Small intestine (tissue), 7 donors: ENCODE results near the gene TMEM271. TPM values are rescaled to one million over a fixed set of nuclear protein-coding genes. Genes with fewer than 3 reads are reported as not detected.

Source experiments
- DNase-seq, 2 donors: peaks; one replicate each; pipeline versions ENCODE4 v3.0.0 to v3.0.0-alpha.2; 2013
- FAIRE-seq: peaks from 2 replicates; lab custom pipeline; 2012; peaks lifted over from hg19 to GRCh38; lab: Jason Lieb, UNC
- H3K27ac ChIP-seq, 3 donors: one replicate each; pipeline ENCODE4 v1.5.1; 2013; ENCODE audit warnings: low read length in 2 of 3, mild to moderate bottlenecking in 2 of 3, control low read depth in 1 of 3, inconsistent platforms in 1 of 3, low read depth in 1 of 3, moderate library complexity in 1 of 3
- H3K27me3 ChIP-seq, 3 donors: one replicate each; pipeline ENCODE4 v1.6.1; 2013; ENCODE audit warnings: low read length in 3 of 3, inconsistent platforms in 1 of 3; ENCODE audit not compliant: control insufficient read depth in 3 of 3, insufficient read depth in 3 of 3
- H3K36me3 ChIP-seq, 3 donors: one replicate each; pipeline ENCODE4 v1.6.1; 2013; ENCODE audit warnings: low read length in 3 of 3, inconsistent platforms in 1 of 3, low read depth in 1 of 3, mild to moderate bottlenecking in 1 of 3, moderate library complexity in 1 of 3; ENCODE audit not compliant: control insufficient read depth in 3 of 3, insufficient read depth in 2 of 3
- H3K4me1 ChIP-seq, 3 donors: one replicate each; pipeline ENCODE4 v1.6.1; 2013; ENCODE audit warnings: low read length in 2 of 3, inconsistent platforms in 1 of 3, low read depth in 1 of 3, mild to moderate bottlenecking in 1 of 3, moderate library complexity in 1 of 3; ENCODE audit not compliant: control insufficient read depth in 3 of 3, insufficient read depth in 2 of 3
- H3K4me3 ChIP-seq, 3 donors: one replicate each; pipeline ENCODE4 v1.5.1; 2013; ENCODE audit warnings: low read length in 3 of 3, control low read depth in 1 of 3, inconsistent platforms in 1 of 3, low read depth in 1 of 3, mild to moderate bottlenecking in 1 of 3, moderate library complexity in 1 of 3
- H3K9me3 ChIP-seq, 2 donors: one replicate each; pipeline ENCODE4 v1.6.1; 2013; ENCODE audit warnings: low read depth in 1 of 2, low read length in 1 of 2; ENCODE audit not compliant: control insufficient read depth in 2 of 2, insufficient read depth in 1 of 2
- WGBS, 3 donors: extraction: QIAGEN DNeasy Blood & Tissue Kit; methylation state at CpG; one replicate each; pipeline ENCODE4 v1.1.7; 2013; 5-methylcytosine and 5-hydroxymethylcytosine counted together
- polyA plus RNA-seq, 4 donors: library from polyadenylated mRNA; stranded (reverse) in 3 of 4; unstranded in 1 of 4; fragments of 200-250 nt in 3 of 4; fragments of 120-200 nt in 1 of 4; gene quantifications; one replicate each; pipeline versions ENCODE4 v1.2.1 to v1.2.3, GENCODE V29; 2013
- donor health status: healthy with polysubstance abuse.
- donor health status: control.
- donor health status: control.
- donor health status: Bipolar disorder and iron deficiency.
- donor health status: healthy.

TMEM271 gene
- polyA plus RNA-seq, 4 donors: 0.04 to 0.22 TPM; not detected in 2

DNA sequence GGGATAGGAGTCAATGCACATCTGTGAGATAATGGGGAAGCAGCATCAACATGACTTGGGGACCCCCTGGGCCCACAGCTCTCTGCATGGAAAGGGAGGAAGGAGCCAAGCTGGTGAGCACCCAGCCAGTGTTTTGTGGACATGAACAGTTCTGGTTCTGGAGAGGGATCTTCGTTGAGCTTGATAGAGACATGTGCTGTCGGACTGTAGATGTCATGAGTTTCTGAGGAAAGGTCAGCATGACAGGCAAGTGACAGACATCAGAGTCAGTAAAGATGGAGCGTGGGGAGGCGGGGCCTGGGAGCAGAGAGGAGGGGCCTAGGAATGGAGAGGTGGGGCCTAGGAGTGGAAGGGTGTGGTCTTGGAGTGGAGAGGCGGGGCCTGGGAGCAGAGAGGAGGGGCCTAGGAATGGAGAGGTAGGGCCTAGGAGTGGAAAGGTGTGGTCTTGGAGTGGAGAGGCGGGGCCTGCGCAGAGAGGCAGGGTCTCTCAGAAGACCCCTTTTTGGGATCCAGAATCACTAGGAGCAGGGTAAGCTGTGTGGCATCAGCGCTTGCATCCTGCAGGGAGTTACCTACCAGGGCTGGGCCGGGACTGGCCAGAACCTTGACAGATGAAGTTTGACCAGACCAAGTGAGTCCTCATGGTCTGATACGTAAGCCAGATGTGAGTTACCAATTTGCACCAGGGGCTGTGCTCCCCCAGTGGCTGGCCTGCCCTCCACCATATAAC lies 43.3 kb downstream of the TMEM271 start:
- DNase-seq (no peak), FAIRE-seq (no peak)
- Histone ChIP-seq H3K9me3 (no peaks in the 10 kb centered on the region), H3K4me3 (no peak overlapping the region), H3K27ac (no peak overlapping the region), H3K36me3 (peaks cover 18 to 90% (median 48%) of the 10 kb centered on the region in 3 donors), H3K4me1 (no peaks in the 10 kb centered on the region), H3K27me3 (no peaks in the 10 kb centered on the region)
- WGBS, 3 donors: 98 to 100% (median 100%) methylated on average over 10 of the region's 10 CpGs

DNA sequence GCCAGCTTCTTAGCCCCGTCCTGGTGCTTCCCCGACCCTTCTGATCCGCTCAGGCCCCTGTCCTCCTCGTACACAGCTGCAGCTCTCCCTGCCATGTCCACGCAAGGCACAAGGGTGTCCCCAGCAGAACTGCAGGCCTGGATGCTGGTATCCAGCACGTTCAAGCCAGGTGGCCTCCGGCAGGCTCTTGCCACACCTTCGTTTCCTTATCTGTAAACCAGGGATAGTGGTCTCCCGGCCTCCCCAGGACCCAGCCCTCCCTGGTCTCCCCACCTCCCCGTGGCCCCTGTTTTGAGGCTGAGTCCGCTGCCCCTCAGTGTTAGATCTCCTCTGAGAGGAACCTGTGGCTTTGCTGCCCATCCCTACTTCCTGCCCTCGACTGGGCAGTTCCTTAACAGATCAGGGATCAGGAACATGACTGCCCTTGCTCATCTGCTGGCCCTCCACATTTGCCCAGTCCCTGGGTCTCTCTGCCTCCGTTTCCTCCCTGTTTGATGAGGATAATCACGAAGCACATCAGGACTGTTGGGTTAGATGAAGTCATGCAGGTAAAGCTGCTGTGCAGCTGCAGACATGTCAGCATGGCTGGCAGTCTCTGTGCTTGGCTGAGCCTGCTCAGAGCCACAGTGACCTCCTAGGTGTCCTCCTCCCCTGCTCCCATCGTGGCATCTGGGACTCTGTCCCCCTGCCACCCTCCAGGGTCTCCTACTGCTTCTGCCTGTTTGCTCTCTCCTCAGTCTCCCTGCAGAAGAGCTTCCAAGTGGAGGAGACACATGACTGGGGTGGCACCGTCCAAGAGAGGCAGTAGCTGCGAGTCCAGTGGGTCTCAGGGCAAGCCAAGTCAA lies 44.2 kb downstream of the TMEM271 start:
- H3K27me3 ChIP-seq: no peaks in the 10 kb centered on the region
- 95 to 97% (median 96%) methylated on average over 17 of the region's 17 CpGs for WGBS, 3 donors
- FAIRE-seq: no peak

DNA sequence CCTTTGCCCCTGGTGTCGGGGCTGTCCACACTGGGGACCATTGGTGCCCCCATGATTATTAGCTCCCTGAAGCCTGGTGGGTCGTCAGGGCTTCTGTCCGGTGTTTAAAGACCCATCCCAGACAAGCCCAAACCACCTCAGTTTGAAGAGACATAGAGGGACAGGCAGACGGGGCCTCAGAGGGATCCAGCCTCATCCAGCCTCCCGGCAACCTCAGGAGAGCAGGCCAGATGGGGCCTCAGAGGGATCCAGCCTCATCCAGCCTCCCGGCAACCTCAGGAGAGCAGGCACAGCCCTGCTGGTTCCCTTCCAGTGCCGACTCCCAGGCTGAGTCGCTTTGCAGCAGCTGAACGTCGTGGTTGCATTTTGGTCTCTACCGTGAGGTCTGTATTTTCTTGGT lies 45.0 kb downstream of the TMEM271 start:
- 91 to 92% (median 91%) methylated on average over 11 of the region's 11 CpGs for WGBS, 3 donors
- FAIRE-seq: no peak

More for the DNA sequence above, 44.2 kb downstream of the TMEM271 start:
- Histone ChIP-seq H3K27ac (no peak overlapping the region), H3K9me3 (no peaks in the 10 kb centered on the region), H3K4me1 (no peaks in the 10 kb centered on the region), H3K36me3 (peaks cover 18 to 89% (median 45%) of the 10 kb centered on the region in 3 donors), H3K4me3 (no peak overlapping the region)
- DNase-seq: no peak

DNA sequence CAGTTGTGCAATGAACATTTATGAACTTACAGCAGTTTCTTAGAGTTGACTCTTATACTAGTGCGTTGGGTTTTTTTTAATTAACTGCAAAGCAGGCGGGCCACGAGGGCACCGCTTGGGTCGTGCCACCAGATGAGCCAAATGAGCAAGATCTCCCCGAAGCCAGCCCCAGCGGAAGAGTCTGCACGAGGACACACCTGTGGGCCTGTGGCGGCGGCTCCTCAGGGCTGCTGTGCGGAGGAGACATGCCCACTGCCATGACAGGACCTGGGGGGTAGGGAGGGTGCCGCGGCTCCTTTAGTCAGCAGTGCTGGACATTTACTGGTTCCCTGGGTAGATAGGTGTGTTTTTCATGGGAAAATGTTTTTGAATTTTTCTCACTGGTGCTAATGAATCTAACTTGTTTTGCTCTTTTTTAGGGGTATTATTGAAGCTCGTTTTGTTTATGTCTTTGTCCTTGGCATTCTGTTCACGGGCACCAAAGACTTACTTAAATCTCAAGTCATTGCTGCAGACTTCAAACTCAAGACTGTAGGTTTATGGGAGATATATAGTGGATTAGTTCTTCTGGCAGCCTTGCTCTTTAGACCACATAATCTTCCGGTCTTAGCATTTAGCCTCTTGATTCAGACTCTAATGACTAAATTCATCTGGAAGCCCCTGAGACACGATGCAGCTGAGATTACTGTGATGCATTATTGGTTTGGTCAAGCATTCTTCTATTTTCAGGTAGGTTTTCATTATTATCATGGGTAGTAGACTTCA lies 45.9 kb downstream of the TMEM271 start:
- H3K27ac ChIP-seq: no peak overlapping the region
- peaks cover 14 to 89% (median 42%) of the 10 kb centered on the region in 3 donors for H3K36me3 ChIP-seq
- no peaks in the 10 kb centered on the region for H3K4me1 ChIP-seq
- FAIRE-seq: no peak
- no peaks in the 10 kb centered on the region for H3K9me3 ChIP-seq
- WGBS, 3 donors: 90 to 91% (median 90%) methylated on average over 17 of the region's 17 CpGs
- H3K4me3 ChIP-seq: no peak overlapping the region
- DNase-seq: no peak
- no peaks in the 10 kb centered on the region for H3K27me3 ChIP-seq

More for the DNA sequence above, 45.0 kb downstream of the TMEM271 start:
- Histone ChIP-seq H3K9me3 (no peaks in the 10 kb centered on the region), H3K27ac (no peak overlapping the region), H3K27me3 (no peaks in the 10 kb centered on the region), H3K4me3 (no peak overlapping the region), H3K4me1 (no peaks in the 10 kb centered on the region), H3K36me3 (peaks cover 14 to 90% (median 47%) of the 10 kb centered on the region in 3 donors)
- DNase-seq: no peak

DNA sequence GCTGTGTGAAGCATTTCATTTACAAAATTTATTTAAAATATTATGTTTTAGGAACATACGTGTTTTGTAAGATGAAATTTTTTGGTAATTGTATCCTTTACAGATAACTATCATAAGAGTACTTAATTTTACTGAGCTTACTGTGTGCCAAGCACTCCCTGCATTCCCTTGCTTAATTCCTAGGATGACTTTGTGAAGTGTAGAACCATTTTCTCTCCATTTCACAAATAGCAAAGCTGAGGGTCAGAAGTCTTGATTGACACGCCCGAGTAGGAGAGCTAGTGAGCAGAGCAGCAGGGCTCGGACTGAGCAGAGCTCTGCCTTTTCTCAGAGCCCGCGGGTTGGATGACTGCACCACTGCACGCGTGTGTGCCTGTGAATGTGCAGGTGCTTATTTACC lies 46.5 kb downstream of the TMEM271 start:
- DNase-seq: no peak
- H3K4me1 ChIP-seq: no peaks in the 10 kb centered on the region
- H3K9me3 ChIP-seq: no peaks in the 10 kb centered on the region
- H3K4me3 ChIP-seq: no peak overlapping the region
- no peak for FAIRE-seq
- H3K27ac ChIP-seq: no peak overlapping the region
- no peaks in the 10 kb centered on the region for H3K27me3 ChIP-seq
- H3K36me3 ChIP-seq: peaks cover 14 to 89% (median 37%) of the 10 kb centered on the region in 3 donors
- 96 to 97% (median 96%) methylated on average over 8 of the region's 8 CpGs for WGBS, 3 donors

DNA sequence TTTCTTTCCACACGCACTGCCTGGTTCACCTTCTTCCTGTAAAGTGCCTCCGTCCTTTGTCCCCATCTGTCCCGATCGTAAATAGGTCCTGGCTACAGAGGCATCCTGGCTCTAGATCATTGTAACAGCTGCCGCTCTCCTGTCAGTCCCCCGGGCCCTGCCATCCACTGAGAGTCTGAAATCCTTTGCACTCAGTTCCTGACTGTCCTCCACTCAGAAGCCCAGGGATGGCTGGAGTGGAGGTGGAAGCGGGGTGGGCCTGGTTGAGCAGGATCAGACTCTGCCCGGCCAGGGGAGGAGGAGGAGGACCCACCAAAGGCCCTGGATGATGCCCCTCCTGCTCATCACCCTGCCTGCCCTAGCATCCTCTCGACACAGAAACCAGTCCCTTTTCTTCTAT lies 47.3 kb downstream of the TMEM271 start:
- Histone ChIP-seq H3K9me3 (no peaks in the 10 kb centered on the region), H3K4me3 (no peak overlapping the region), H3K4me1 (no peaks in the 10 kb centered on the region), H3K27me3 (no peaks in the 10 kb centered on the region), H3K27ac (no peak overlapping the region), H3K36me3 (peaks cover 8 to 89% (median 33%) of the 10 kb centered on the region in 3 donors)
- DNase-seq (no peak), FAIRE-seq (no peak)
- 87 to 96% (median 93%) methylated on average over 9 of the region's 9 CpGs for WGBS, 3 donors

DNA sequence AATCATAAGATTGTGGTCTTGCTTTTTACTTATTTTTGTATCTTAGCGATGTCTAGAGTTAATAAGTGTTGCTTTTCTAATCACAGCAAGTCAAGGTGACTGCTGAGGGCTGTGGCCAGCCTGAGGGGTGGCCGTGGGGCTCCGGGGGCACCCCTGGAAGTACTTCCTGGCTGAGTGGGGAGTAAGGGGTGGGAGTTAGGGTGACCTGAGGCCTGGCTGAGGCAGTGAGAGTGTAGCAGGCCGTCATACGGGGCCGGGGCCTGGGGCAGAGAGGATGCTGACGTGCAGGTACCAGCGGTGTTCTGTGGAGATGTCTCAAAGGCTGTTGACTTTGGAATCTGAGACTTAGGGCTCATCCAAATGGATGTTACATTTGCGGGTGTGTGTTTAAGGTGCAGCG lies 47.8 kb downstream of the TMEM271 start:
- H3K27me3 ChIP-seq: no peaks in the 10 kb centered on the region
- WGBS, 3 donors: 92 to 97% (median 95%) methylated on average over 10 of the region's 10 CpGs
- H3K36me3 ChIP-seq: peaks cover 8 to 89% (median 31%) of the 10 kb centered on the region in 3 donors
- DNase-seq (no peak), FAIRE-seq (no peak)
- no peak overlapping the region for H3K27ac ChIP-seq
- H3K4me1 ChIP-seq: no peaks in the 10 kb centered on the region
- H3K4me3 ChIP-seq: no peak overlapping the region
- no peaks in the 10 kb centered on the region for H3K9me3 ChIP-seq

DNA sequence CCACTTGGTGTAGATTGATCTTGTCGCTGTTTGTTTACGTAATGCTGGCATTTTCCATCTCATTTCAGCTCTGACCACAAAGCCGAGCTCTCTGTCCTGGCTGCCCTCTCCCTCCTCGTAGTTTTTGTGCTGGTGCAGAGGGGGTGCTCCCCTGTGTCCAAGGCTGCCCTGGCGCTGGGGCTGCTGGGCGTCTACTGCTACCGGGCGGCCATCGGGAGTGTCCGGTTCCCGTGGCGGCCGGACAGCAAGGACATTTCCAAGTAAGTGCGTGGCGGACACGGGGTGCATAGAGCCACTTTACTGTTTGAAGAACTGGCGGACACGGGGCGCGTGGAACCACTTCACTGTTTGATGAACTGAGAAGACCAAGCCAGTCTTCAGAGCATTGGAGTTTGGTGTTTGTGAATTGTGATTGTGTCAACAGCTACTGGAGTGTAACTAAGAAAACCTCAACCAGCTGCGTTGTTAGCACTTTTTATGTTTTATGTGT lies 49.1 kb downstream of the TMEM271 start:
- 97% methylated on average over 21 of the region's 21 CpGs for WGBS, 3 donors
- Histone ChIP-seq H3K4me1 (no peaks in the 10 kb centered on the region), H3K36me3 (peaks cover 11 to 87% (median 31%) of the 10 kb centered on the region in 3 donors), H3K4me3 (no peak overlapping the region), H3K9me3 (no peaks in the 10 kb centered on the region), H3K27me3 (no peaks in the 10 kb centered on the region), H3K27ac (no peak overlapping the region)
- DNase-seq (no peak), FAIRE-seq (no peak)
